SK-N-MC (cell line): Measurements from ENCODE around the gene MYT1.

Experiments used
- EZH2 ChIP-seq: fragments of 200-600 bp; sonication (generic); IDR thresholded peaks from one replicate; pipeline ENCODE4 v1.6.1; 2017; ENCODE audit warnings: antibody characterized with exemption
- POLR2AphosphoS5 ChIP-seq: IDR thresholded peaks from 2 replicates; pipeline ENCODE4 v1.6.1; 2012; ENCODE audit warnings: mild to moderate bottlenecking, low read depth, low read length, borderline replicate concordance

DNA sequence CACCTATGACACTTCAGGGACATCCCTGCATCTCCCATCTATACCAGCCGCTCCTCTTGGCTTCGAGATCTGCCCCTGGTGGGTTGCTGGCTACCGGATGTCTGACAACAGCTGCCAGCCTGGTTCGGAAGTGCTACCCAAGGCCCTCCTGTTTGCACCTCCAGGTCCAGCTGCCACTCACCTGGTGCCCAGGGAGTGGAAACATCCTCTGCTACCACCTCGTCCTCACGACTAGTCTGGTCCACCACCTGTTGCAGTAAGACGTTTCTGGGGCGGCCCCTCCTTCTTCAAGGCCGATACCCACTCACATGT, 83.0 kb downstream of the MYT1 start:
- TF ChIP-seq POLR2AphosphoS5 (no peak), EZH2 (no peak)
